ENCODE measurements around the gene TTC21B. TPM values are rescaled to one million over a fixed set of nuclear protein-coding genes. Genes with fewer than 3 reads are reported as not detected.
"Not testable (repeated sequence)": the region's sequence is repeated elsewhere in the genome, so short reads cannot be mapped to it uniquely, and the experiment has no call there.

TTC21B gene
- total and polyA plus RNA-seq, 9 donors = 16.0 to 25.5 (median 18.1) TPM

DNA sequence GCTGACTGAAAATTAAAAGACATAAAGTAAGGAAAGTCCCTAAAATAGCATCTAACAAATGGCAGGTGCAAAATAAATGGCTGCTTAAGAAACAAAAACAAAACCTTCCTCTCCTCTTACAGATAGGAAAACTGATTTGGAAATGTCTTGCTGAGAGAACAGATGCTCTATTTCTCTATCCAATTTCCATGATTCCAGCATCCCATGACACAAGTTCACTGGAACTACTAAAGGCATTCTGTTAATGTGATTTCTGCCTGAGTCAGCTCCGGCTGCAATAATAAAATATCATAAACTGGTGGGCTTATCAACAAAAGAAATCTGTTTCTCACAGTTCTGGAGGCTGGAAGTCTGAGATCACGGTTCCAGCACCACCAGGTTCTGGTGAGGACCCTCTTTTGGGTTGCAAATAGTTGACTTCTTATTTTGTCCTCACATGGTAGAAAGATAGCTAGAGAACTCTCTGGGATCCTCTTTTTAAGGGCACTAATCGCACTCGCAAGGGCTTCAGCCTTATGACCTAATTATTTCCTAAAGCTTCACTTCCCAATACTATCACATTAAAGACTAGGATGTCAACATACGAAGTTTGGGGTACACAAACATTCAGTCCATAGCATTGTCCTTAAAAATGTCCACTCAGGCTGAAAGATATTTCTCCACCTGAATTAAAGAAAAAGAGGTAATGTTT, 81.3 kb downstream of the TTC21B start:
- DNase-seq = peak; percentile 62
- no peaks in the 10 kb centered on the region for H3K4me1 ChIP-seq (ENCODE audit: control insufficient read depth, insufficient read depth, low read length)
- no peak overlapping the region for H3K27ac ChIP-seq (ENCODE audit: low read length)
- 90% methylated on average over 3 of the region's 5 CpGs for WGBS (ENCODE audit: insufficient coverage)
- H3K4me3 ChIP-seq (ENCODE audit: low read length) = no peak overlapping the region
- no peaks in the 10 kb centered on the region for H3K9me3 ChIP-seq (replicated peaks; ENCODE audit: control insufficient read depth, low read depth, low read length)
- no peaks in the 10 kb centered on the region for H3K27me3 ChIP-seq (ENCODE audit: control insufficient read depth, insufficient read depth, low read length)
- H3K36me3 ChIP-seq (ENCODE audit: control insufficient read depth, insufficient read depth, low read length) = peaks cover 3% of the 10 kb centered on the region

DNA sequence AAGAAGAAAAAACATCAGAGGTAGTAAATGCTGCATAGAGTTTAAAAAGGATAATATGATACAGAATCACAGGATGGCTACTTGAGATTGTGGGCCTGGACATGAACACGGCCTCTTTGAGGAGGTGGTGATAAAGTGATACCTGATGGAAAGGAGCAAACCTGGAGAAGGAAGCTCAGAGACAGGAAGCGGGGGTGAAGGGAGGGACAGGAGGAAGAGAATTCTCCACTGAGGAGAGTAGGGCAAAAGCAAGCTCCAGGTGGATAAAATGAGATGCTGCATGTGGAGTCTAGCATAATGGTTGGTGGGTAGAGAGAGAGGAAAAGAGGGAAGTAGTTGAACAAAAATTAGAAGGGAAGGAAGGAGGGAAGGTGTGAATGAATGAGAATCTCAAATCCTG, 82.6 kb downstream of the TTC21B start:
- Histone ChIP-seq H3K4me1 (ENCODE audit: control insufficient read depth, insufficient read depth, low read length) (no peaks in the 10 kb centered on the region), H3K27ac (ENCODE audit: low read length) (no peak overlapping the region), H3K4me3 (ENCODE audit: low read length) (no peak overlapping the region), H3K27me3 (ENCODE audit: control insufficient read depth, insufficient read depth, low read length) (no peaks in the 10 kb centered on the region), H3K9me3 (replicated peaks; ENCODE audit: control insufficient read depth, low read depth, low read length) (no peaks in the 10 kb centered on the region), H3K36me3 (ENCODE audit: control insufficient read depth, insufficient read depth, low read length) (peaks cover 3% of the 10 kb centered on the region)
- DNase-seq = no peak
- 91% methylated on average over 2 of the region's 2 CpGs for WGBS (ENCODE audit: insufficient coverage)

DNA sequence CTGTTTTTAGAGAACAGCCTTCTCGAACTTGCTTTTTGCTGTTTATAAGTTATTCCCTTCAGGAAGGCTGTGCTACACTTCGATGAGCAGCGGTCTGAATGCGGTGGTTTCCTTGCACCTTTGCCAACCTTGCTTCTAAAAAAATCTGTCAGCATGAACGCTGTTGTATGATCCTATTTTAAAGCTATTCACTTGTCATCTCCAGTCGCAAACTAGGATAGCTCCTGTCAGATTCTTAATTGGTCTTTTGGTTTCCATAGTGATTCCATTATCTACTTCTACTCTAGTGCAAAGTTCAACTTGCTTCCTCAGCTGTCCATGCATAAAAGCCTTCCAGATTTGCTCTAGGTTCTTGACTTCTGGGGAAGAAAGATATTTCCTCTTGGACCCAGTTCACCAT, 83.2 kb downstream of the TTC21B start:
- H3K36me3 ChIP-seq (ENCODE audit: control insufficient read depth, insufficient read depth, low read length) = peaks cover 3% of the 10 kb centered on the region
- no peak for DNase-seq
- 100% methylated on average over 3 of the region's 6 CpGs for WGBS (ENCODE audit: insufficient coverage)
- no peaks in the 10 kb centered on the region for H3K27me3 ChIP-seq (ENCODE audit: control insufficient read depth, insufficient read depth, low read length)
- H3K4me1 ChIP-seq (ENCODE audit: control insufficient read depth, insufficient read depth, low read length) = no peaks in the 10 kb centered on the region
- H3K4me3 ChIP-seq (ENCODE audit: low read length) = no peak overlapping the region
- H3K9me3 ChIP-seq (replicated peaks; ENCODE audit: control insufficient read depth, low read depth, low read length) = no peaks in the 10 kb centered on the region
- no peak overlapping the region for H3K27ac ChIP-seq (ENCODE audit: low read length)

DNA sequence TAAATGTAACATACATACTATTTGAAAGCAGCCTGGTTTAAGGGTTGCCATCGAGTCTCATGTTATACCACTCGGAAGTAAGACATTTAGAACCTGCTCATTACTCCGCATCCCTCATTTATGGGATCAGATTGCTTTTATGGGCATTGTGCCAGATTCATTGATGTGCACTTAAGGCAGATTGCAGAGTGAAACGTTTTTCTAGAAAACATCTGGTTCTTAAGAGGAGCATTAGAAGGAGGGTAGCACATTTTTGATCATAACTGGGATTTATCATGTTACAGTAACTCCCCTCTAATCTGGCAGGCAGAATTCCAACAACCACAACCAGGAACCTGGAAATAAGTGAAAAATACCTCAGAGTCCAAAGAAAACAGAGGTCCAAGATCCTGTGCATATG, 85.4 kb downstream of the TTC21B start:
- DNase-seq = peak; percentile 43
- no CpG with 5 or more reads among the region's 4 CpGs for WGBS (ENCODE audit: insufficient coverage)
- Histone ChIP-seq H3K36me3 (ENCODE audit: control insufficient read depth, insufficient read depth, low read length) (peaks cover 3% of the 10 kb centered on the region), H3K9me3 (replicated peaks; ENCODE audit: control insufficient read depth, low read depth, low read length) (no peaks in the 10 kb centered on the region), H3K4me3 (ENCODE audit: low read length) (no peak overlapping the region), H3K27me3 (ENCODE audit: control insufficient read depth, insufficient read depth, low read length) (no peaks in the 10 kb centered on the region), H3K27ac (ENCODE audit: low read length) (no peak overlapping the region), H3K4me1 (ENCODE audit: control insufficient read depth, insufficient read depth, low read length) (no peaks in the 10 kb centered on the region)

DNA sequence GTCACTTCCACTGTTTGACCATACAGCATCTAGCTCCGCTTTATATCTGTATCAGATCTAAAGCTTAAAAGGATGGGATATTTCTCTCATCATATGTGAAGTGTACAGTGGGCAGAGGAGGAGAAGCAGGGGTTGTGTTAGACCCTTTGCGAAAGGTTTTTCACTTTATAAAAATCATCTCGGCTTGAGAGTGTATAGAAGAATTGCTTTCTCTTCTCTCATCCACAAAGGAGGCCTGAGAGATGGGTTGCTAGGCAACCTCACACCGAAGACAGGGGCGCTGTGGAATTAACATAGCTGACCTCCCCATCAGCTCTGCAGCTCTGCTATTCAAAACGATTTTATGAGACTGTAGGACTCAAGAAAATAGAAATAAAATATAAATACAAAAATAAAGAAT, 89.3 kb downstream of the TTC21B start:
- no peak overlapping the region for H3K27ac ChIP-seq (ENCODE audit: low read length)
- H3K36me3 ChIP-seq (ENCODE audit: control insufficient read depth, insufficient read depth, low read length) = no peaks in the 10 kb centered on the region
- H3K4me1 ChIP-seq (ENCODE audit: control insufficient read depth, insufficient read depth, low read length) = no peaks in the 10 kb centered on the region
- H3K4me3 ChIP-seq (ENCODE audit: low read length) = no peak overlapping the region
- no peaks in the 10 kb centered on the region for H3K9me3 ChIP-seq (replicated peaks; ENCODE audit: control insufficient read depth, low read depth, low read length)
- H3K27me3 ChIP-seq (ENCODE audit: control insufficient read depth, insufficient read depth, low read length) = no peaks in the 10 kb centered on the region
- no CpG with 5 or more reads among the region's 6 CpGs for WGBS (ENCODE audit: insufficient coverage)
- DNase-seq = no peak

DNA sequence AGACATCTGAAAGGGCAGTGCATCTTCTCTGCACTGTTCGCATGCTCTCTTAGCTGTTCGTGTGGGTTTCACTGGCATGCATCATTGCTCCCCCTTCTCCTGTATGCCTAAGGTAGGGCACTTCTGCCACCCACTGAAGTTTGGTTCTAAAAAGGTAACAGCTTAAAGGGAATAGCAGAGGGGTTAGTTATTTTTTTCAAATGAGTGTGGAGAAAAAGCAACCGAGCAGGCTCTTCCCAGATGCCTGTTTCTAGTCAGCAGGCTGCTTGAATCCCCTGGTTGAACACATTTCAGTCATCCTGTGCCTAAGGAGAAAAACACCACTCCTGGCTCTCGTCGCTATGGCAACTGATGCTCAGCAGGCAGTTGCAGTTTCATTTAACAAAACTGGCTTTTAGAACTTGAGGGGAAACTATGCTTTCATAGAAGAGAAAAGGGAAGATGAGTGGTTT, 89.7 kb downstream of the TTC21B start:
- Histone ChIP-seq H3K4me1 (ENCODE audit: control insufficient read depth, insufficient read depth, low read length) (no peaks in the 10 kb centered on the region), H3K27me3 (ENCODE audit: control insufficient read depth, insufficient read depth, low read length) (no peaks in the 10 kb centered on the region), H3K9me3 (replicated peaks; ENCODE audit: control insufficient read depth, low read depth, low read length) (no peaks in the 10 kb centered on the region), H3K4me3 (ENCODE audit: low read length) (no peak overlapping the region), H3K27ac (ENCODE audit: low read length) (no peak overlapping the region), H3K36me3 (ENCODE audit: control insufficient read depth, insufficient read depth, low read length) (no peaks in the 10 kb centered on the region)
- 53% methylated on average over 3 of the region's 5 CpGs for WGBS (ENCODE audit: insufficient coverage)
- DNase-seq = peak; percentile 36

DNA sequence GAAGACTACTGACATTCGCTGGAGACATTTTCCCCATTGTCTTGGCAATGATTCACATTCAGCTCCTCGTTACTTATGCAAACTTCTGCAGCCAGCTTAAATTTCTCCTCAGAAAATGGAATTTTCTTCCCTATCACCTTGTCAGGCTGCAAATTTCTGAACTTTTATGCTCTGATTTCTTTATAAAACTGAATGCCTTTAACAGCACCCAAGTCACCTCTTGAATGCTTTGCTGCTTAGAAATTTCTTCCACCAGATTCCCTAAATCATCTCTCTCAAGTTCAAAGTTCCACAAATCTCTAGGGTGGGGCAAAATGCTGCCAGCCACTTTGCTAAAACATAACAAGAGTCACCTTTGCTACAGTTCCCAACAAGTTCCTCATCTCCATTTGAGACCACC, 92.5 kb downstream of the TTC21B start:
- H3K4me3 ChIP-seq (ENCODE audit: low read length); H3K27ac ChIP-seq (ENCODE audit: low read length); DNase-seq; H3K4me1 ChIP-seq (ENCODE audit: control insufficient read depth, insufficient read depth, low read length); H3K36me3 ChIP-seq (ENCODE audit: control insufficient read depth, insufficient read depth, low read length); H3K9me3 ChIP-seq (replicated peaks; ENCODE audit: control insufficient read depth, low read depth, low read length); H3K27me3 ChIP-seq (ENCODE audit: control insufficient read depth, insufficient read depth, low read length): not testable (repeated sequence)
- 80% methylated on average over 1 of the region's 2 CpGs for WGBS (ENCODE audit: insufficient coverage)

DNA sequence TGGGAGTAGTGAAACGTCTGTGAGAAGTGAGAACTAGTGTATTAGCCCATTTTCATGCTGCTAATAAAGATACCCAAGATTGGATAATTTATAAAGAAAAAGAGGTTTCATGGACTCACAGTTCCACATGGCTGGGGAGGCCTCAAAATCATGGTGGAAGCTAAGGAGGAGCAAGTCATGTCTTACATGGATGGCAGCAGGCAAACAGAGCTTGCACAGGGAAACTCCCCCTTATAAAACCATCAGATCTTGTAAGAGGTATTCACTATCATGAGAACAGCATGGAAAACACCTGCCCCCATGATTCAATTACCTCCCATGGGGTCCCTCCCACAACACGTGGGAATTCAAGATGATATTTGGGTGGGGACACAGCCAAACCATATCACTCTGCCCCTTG, 93.9 kb downstream of the TTC21B start:
- H3K27ac ChIP-seq (ENCODE audit: low read length); H3K4me1 ChIP-seq (ENCODE audit: control insufficient read depth, insufficient read depth, low read length); H3K27me3 ChIP-seq (ENCODE audit: control insufficient read depth, insufficient read depth, low read length); H3K36me3 ChIP-seq (ENCODE audit: control insufficient read depth, insufficient read depth, low read length); H3K9me3 ChIP-seq (replicated peaks; ENCODE audit: control insufficient read depth, low read depth, low read length); DNase-seq; H3K4me3 ChIP-seq (ENCODE audit: low read length): not testable (repeated sequence)
- 100% methylated on average over 1 of the region's 2 CpGs for WGBS (ENCODE audit: insufficient coverage)

DNA sequence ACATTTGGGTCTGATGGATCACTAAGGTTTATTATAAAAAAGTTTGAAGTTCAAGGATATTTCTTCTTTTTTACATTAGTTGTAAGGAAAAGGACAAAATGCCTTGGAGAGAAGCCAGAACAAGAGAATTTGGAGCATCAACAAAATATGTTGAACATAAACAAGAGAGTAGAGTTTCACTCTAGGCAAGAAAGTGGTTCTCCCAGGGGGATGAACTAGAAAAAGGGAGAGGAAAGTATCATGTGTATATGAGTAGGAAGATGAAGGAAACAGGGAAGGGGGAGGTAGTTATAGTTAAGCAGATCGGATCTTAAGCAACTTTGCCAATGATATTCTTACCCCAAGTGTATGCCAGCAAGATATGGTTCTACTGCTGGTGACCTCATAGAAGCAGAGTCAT, 95.7 kb downstream of the TTC21B start:
- 20% methylated on average over 1 of the region's 1 CpG for WGBS (ENCODE audit: insufficient coverage)
- Histone ChIP-seq H3K36me3 (ENCODE audit: control insufficient read depth, insufficient read depth, low read length) (no peaks in the 10 kb centered on the region), H3K9me3 (replicated peaks; ENCODE audit: control insufficient read depth, low read depth, low read length) (peaks cover 11% of the 10 kb centered on the region), H3K27ac (ENCODE audit: low read length) (no peak overlapping the region), H3K27me3 (ENCODE audit: control insufficient read depth, insufficient read depth, low read length) (no peaks in the 10 kb centered on the region), H3K4me1 (ENCODE audit: control insufficient read depth, insufficient read depth, low read length) (no peaks in the 10 kb centered on the region), H3K4me3 (ENCODE audit: low read length) (no peak overlapping the region)
- DNase-seq = peak; percentile 51

DNA sequence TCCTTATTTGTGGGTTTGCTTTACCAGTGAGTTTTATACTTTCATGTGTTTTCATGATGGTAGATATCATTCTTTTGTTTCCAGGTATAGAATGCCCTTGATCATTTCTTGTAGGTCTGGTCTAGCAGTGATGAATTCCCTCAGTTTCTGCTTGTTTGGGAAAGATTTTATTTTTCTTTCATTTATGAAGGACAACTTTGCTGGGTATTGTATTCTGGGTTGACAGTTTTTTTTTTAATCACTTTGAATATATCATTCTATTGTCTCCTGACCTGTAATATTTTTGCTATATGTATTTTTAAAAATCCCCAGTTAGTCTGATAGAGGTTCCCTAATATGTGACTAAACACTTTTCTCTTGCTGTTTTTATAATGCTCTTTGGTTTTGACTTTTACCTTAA, 101.2 kb downstream of the TTC21B start:
- Histone ChIP-seq H3K9me3 (replicated peaks; ENCODE audit: control insufficient read depth, low read depth, low read length) (peaks cover 13% of the 10 kb centered on the region), H3K27ac (ENCODE audit: low read length) (no peak overlapping the region), H3K4me3 (ENCODE audit: low read length) (no peak overlapping the region), H3K4me1 (ENCODE audit: control insufficient read depth, insufficient read depth, low read length) (no peaks in the 10 kb centered on the region), H3K27me3 (ENCODE audit: control insufficient read depth, insufficient read depth, low read length) (no peaks in the 10 kb centered on the region), H3K36me3 (ENCODE audit: control insufficient read depth, insufficient read depth, low read length) (no peaks in the 10 kb centered on the region)
- no peak for DNase-seq

DNA sequence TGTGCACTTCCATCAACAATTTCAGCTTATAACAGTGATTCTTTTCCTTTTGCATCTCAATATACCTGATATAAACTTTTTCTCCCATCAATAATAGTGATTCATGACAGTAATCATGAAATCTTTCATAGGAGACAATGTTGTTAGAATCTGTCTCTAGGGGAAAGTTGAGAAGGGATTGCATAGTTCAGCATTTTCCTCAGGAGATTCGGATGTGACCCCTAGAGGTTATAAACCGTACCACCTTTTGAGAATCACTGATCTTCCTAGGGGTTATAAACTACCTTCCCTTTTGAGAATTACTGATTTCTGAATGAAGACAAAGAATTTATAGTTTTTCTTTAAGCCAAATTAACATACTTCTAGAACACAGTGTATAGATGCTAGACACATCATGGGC, 106.6 kb downstream of the TTC21B start:
- no peaks in the 10 kb centered on the region for H3K36me3 ChIP-seq (ENCODE audit: control insufficient read depth, insufficient read depth, low read length)
- H3K27ac ChIP-seq (ENCODE audit: low read length) = no peak overlapping the region
- H3K4me3 ChIP-seq (ENCODE audit: low read length) = no peak overlapping the region
- H3K27me3 ChIP-seq (ENCODE audit: control insufficient read depth, insufficient read depth, low read length) = no peaks in the 10 kb centered on the region
- WGBS (ENCODE audit: insufficient coverage) = no CpG with 5 or more reads among the region's 2 CpGs
- no peaks in the 10 kb centered on the region for H3K4me1 ChIP-seq (ENCODE audit: control insufficient read depth, insufficient read depth, low read length)
- H3K9me3 ChIP-seq (replicated peaks; ENCODE audit: control insufficient read depth, low read depth, low read length) = no peaks in the 10 kb centered on the region
- no peak for DNase-seq

Measured in muscle of leg (tissue), 11 donors.